Stimulated activated naive CD4-positive, alpha-beta T cell (primary cell): ENCODE measurements around the gene ITGAV.

Experiments used
- DNase-seq, 6 experiments: peaks; one replicate each; lab custom pipeline; 2025; lab: John Stamatoyannopoulos, UW

ITGAV gene

DNA sequence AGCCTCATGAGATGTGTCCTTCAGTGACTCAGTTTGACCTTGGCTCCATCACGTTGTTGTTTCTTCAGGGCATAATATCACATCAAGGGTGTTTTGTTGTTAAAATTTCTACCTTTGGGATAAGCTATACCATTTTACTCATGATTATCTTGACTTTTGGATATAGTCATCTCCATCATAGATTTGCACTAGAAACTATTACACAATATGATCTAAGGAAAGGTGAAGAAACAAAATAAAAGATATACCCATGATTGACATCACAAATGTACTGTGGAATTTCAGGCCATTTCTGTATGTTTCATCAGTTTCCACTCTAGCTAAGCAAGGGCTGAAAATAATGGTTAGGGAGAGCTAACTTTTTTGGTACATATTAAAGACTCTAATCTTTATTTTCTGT lies 79.3 kb downstream of the ITGAV start:
- DNase-seq: no peak

DNA sequence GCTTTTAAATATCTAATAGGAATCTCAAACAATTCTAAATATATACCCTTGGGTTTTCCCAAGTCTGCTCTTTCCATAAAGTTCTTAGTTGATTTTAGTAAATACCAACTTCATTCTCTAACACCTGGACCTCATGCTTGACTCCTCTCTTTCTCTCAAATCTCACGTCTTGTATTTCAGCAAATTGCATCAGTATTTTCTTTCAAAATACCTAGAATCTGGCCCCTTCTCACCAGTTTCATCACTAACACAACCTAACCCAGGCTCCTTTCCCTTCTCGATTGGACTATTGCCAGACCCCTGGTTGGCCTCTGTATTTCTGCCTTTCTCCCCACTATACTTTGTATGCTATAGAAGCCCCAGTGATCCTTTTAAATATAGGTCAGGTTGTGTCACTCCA lies 81.0 kb downstream of the ITGAV start:
- DNase-seq: no peak

DNA sequence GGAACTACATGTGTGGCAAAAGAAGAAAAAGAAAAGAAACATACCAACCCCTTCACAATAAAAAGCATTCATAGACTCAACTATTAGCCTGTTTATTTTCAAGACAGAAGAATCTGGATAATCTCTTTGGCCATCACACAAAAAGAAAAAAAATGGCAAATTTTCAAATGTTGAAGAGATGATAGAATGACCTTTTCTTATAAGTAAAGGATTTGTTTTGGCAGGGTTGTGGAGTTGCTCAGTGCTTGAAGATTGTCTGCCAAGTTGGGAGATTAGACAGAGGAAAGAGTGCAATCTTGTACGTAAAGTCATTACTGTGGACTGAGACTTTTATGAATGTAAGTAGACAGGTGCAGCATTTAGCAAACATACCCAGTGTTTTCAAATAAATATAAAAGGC lies 85.5 kb downstream of the ITGAV start:
- no peak for DNase-seq

DNA sequence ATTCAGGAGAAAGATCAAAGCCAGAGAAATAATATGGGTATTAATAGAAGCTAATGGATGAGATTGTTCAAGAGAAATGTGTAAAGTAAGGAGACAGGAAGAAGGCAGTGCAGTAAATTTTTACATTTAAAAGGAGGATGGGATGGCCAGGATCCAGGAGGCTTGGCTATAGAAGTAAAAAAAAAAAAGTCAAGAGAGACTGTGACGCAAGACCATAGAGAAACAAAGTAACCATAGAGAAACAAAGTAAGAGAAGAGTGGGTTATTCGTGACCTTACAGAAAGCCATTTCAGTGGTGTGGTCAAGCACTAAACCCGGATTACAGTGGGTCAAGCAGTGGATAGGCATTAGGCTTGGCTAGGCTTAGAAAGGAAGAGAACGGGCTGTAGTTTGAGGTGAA lies 93.5 kb downstream of the ITGAV start:
- DNase-seq: no peak

DNA sequence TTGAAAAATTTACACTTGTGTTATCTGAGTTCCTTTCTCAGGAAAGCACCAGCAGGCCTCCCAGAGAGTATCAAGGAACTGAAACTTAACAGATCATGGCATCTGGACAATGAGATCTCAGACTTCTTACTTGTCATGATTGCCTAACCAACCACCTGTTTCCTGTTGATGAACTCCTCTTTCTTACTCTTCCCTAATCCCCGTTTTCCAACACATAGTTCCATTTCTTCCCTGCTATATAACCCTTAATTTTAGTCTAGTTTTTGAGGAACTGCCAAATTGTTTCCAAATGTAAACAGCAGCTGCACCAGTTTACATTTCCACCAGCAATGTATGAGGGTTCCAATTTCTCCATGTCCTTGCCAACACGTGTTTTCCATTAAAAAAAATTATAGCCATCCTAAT lies 98.0 kb downstream of the ITGAV start:
- DNase-seq: no peak

DNA sequence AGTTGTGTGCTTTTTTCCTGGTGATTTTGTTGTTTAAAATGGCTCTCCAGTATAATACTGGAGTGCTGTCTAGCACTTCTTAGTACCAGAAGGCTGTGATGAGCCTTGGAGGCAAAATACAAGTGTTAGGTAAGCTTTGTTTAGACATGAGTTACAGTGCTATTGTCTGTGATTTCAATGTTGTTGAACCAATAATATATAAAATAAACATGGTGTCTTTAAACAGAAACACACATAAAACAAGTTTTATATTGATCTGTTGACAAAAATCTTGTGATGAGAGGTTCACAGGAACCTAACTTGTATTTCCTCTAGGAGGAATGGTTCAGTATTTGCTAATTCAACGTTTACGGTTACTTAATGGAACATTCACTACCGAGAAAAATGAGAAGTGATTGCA lies 99.0 kb downstream of the ITGAV start:
- DNase-seq: no peak

DNA sequence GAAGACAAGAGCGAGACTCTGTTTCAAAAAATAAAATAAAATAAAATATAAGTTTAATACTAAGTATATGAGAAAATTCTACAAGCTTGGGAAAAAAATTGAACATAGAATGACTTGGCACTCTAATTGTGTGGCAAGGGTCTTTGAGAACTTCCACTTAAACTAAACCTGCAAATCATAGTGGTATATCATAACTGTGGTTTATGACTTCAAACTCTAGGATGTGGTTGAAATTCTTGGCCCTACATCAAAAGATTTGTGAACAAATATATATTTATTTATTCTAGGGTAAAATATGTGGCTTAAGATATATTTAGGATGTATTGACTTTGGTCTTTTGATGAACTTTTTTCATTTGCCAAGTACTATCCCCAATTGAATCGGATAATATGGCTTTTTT lies 100.9 kb downstream of the ITGAV start:
- no peak for DNase-seq

DNA sequence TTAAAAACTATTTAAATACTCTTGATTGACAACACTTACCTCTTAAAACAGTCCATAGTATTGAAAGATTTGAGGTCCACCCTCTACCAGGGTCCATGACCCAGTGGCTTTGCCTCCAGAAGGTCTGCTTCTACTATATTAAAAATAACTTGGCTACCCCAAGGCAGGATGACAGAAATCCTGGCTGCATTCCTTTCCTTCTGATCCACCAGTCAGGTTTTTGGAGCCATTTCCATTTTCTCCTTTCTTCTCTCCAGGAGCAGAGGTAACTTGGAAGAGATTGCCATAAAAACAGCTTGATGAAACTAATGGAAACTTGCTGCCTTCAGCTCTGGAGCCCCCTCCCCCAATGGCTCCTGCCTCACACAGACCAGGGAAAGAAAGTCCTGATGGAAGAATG lies 101.4 kb downstream of the ITGAV start:
- no peak for DNase-seq

DNA sequence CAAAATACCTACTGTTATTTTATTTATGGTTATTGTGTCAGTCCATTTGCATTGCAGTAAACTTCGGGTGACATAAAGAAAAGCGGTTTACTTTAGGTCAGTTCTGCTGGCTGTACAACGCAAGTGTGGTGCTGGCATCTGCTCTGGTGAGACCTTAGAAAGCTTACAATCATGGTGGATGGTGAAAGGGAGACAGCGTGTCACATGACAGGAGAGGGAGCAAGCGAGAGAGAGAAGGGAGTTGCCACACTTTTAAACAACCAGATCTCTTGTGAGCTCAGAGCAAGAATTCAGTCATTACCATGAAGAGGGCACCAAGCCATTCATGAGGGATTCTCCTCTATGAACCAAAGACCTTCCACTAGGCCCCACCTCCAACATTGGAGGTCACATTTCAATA lies 102.0 kb downstream of the ITGAV start:
- DNase-seq: no peak

DNA sequence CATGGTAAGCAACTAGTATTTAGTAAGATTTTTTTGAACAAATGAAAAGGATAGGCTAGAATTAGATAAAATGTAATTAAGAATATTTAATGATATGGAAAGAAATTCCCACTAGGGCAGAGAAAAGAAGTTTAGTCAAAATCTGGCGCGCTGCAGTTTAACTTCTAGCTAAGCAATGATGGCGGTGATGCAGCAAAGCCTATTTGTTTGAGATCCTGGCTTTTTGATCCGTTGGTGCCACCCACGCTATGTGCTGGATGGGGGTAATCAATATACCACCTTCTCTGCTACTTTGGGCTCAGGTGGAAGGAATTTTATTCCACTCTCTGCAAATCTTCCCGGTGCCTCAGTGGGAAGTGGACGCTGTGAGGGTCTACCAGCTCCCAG lies 103.6 kb downstream of the ITGAV start:
- DNase-seq: no peak

DNA sequence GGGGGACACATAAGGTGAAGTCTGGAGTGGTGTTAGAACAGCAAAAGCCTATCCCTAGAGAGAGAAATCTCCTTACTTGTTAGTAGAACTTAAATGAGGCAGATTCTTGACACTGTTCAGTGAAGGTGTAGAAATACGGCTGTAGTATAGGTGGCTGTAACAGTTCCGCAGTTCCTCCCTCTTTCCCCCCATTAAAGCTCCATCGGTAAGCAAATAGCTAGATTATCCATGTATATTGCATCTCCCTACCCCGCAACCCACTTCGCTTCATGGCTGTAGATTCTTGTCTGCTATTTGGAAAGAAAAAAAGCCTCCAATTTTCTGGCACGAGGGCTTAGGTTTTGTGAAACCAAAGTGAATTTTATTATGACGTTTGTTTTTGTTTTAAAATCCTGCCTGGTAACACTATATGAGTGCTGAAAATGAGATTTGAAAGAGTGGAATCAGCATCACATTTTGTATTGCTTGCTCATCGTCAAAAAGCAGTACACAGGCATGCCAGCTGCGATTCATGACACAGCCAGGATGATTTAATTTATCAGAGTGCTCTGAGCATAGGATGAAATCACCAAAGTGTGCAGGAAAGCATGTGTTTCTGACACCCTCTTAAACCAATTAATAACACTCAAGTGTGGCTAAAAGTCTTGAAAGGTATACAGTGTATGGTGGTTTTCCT lies 105.4 kb downstream of the ITGAV start:
- DNase-seq: no peak

DNA sequence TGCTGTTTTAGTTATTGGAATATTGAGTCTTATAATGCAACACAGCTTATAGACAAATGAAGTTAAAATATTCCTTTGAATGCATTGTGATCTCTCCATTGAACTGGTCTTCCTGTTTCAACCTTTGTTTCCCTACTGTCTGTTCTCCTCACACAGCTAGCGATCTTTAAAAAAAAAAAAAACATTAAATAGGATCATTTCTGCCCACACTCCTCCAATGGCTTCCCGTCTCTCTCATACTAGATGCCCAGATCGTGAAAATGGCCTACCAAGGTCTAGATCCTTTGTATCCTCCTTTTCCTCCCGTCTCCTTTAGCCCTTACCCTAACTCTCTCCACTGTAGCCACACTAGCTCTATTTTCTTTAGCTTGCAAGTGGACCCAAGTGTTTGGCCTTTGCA lies 106.4 kb downstream of the ITGAV start:
- no peak for DNase-seq

DNA sequence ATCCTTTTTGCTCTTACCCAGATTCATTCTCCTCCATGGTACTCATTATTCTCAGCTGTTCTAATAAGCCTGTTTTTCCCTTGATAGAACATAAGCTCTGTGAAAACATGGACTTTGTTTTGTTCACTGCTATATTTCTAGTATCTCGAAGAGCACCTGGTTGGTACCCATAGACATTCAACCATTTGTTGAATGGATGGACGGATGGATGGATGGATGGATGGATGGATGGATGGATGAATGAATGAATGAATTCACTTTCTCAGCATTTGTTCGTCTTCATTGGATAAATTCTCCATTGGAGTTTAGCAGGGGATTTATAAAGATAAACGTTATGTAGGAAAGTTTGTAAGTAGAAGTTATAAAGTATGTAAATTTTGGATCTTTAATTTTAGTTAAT lies 106.9 kb downstream of the ITGAV start:
- no peak for DNase-seq

DNA sequence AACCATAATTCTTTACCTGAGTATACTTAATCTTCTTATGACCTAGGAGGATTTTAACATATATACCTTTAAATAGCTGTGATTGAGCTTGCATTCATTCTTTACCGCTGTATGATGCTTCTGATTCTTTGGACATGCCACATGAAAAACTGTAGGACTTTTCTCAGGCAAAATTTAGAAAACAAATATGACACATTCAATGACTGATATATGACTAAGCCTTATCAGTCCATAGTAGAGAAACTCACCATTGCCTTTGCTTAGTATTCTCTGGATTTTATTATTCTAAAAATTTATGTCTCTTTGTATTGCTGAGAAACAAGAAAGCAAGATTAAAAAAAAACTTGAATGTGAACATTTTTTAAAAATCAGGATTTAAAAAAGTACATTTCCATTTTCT lies 107.7 kb downstream of the ITGAV start:
- DNase-seq: no peak

DNA sequence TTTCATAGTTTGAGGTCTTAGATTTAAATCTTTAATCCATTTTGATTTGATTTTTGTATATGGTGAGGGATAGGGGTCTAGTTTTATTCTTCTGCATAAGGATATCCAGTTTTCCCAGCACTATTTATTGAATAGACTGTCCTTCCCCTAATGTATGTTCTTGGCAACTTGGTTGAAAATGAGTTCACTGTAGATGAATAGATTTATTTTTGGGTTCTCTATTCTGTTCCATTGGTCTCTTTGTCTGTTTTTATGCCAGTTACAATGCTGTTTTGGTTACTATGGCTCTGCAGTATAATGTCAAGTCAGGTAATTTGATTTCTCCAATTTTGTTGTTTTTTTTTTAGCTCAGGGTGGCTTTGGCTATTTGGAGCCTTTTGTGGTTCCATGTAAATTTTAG lies 109.9 kb downstream of the ITGAV start:
- no peak for DNase-seq

DNA sequence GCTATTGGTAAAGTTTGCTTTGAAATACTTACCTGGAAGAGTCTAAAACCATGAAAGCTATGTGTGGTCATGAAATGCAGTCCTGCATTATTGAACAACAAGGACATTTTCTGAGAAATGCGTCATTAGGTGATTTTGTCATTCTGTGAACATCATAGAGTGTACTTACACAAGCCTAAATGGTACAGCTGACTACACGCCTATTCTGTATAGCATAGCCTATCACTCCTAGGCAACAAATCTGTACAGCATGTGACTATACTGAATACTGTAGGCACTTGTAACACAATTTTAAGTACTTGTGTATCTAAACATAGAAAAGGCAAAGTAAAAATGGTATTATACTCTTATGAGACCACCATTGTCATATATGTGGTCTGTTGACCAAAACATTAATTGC lies 112.2 kb downstream of the ITGAV start:
- no peak for DNase-seq

DNA sequence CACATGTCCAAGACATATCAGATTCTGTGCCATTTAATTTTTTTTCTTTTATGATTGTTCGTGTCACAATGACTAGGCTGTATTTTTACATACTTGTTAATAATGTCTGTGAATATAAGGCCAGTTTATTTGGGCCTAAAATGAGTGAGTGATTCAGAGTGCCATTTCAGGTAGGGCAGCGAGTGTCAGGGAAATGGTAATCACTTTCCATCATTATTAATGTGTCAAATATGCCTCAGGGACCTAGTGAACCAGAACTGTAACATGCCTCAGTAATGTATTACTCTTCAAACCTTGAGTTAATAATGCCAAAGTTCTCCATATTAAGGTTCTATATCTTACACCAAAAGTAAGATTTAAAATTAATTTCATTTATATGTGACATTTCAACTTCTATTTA lies 112.6 kb downstream of the ITGAV start:
- no peak for DNase-seq

DNA sequence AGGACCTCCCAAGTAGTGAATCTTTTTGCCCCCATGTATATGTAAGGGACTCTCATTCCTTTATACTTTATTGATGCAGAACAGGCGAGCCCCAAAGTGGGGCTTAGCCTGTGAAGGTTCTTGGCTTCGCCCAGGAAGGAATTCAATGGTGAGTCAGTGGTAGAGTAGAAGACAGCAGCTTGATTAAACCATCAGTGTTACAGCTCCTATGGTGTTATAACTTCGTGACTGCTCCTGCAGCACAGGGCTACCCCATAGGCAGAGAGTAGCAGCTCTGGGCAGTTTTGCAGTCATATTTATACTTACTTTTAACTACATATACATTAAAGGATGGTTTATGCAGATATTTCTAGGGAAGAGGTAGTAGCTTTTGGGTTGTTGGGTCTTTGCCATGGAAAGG lies 115.0 kb downstream of the ITGAV start:
- no peak for DNase-seq

DNA sequence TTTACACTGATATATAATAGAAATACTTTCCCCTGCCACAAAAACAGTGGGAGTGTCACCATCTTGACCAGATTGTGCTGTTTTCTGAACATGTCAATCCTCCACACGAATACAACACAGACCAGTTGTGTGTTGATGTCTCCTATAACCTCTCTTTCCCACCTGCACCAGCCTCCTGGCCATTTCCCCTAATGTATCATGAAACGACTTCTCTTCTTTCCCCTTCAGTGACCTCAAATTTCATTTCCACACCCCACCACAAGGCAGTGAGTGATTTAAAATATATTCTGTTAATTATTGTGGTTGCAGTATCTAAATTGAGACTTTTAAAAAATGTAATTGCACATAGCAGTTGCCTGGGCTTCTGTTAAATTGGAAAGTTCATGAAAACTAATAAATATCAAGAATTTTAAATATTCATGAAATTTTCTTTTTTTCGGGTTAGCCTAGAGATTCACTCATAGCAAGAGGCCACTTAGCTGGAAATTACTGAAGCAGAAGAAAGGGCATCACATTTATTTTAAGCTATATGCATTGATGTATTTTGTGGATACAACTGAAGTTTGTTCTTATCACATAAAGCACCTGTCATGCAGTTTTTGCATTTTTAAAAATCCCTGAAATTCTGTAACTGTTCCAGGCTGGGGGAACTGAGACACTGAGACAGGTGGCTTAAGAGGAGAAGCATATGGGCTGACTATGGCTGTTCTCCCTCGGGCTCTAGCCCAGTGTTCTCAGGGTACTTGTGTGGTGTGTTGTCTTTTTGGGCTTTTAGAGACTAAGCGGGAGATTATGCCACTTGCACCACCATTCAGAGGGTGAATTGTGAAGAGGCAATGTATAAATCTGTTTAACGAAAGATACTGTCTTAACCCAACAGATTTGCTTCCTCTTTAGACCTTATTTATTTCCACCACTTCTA lies 119.9 kb downstream of the ITGAV start:
- no peak for DNase-seq

DNA sequence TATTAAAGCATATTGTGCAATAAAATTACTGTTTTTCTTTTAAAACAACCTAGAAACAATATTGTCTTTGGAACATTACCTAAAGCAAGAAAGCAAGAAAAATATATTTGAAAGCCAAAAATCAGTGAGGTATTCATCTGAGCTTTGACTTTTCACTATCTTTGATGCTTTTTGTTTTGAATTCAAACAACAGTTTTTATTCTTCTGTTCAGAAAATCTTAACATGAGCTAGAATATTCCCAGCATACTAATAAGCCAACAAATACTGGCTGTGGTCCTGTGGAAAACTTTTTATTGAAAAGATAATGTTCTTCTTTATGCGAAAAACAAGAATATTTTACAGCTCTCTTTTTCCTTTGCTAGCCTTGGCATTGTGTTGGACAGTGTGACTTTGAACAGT lies 123.8 kb downstream of the ITGAV start:
- DNase-seq: no peak

DNA sequence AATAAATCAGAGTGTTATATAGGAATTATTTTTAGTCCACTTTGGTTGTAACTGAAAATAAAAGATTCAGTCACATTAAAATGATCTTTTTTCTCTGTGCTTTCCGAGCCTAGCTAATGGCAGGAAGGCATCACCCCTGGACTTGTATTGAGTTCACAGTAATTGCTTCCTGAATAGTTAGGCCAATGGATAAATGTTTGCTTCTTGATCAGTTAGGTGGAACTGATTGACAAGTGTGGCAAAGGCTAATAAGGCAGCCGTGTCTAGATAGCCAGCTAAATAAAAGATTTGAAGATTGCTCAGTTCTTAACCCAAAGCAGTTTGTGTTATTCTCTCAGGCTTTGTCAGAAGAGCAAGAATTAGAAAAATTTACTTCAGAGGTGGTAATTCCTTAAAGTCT lies 124.8 kb downstream of the ITGAV start:
- no peak for DNase-seq

DNA sequence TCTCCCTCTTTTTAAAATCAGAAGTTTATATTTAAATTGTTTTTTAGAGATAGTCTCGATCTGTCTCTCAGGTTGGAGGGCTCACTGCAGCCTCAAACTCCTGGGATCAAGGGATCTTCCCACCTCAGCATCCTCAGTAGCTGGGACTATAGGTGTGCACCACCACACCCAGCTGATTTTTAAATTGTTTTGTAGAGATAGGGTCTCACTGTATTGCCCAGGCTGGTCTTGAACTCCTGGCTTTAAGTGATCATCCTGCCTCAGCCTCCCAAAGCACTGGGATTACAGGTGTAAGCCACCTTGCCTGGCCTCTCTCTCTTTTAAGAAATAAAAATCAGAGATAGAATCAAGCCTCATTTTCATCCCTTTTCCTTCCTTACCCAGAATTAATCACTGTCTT lies 126.1 kb downstream of the ITGAV start:
- no peak for DNase-seq

DNA sequence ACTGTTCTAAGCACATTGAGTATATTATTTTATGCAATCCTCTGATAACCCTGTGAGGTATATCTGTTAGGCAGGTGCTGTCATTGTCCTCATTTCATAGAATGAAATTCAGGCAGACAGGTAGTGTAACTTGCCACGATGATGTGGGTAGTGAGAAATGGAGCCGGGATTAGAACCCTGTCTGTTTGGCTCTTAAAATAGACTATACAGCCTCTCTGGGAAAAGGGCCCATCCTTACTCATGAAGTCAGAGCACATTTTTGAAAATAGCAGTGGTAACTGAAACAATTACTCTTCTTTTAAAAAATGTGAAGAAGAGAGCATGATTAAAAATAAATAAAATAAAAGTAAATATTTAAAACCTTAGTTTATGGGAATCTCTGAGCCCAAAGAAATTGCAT lies 127.0 kb downstream of the ITGAV start:
- DNase-seq: no peak
